A673 (cell line): Measurements from ENCODE around the gene CEP20. TPM values are rescaled to one million over a fixed set of nuclear protein-coding genes. Genes with fewer than 3 reads are reported as not detected.

Source experiments
- BruUV-seq: library from RNA; stranded (reverse); fragments of 400-500 nt; replicated peaks from 2 replicates; lab custom pipeline; 2021; lab: Mats Ljungman, UMichigan
- CTCF ChIA-PET: fragments of 300-600 bp; sonication (Branson Sonifier 250); formaldehyde crosslinking; loops from one replicate; lab custom pipeline; 2022; ENCODE audit warnings: antibody characterized with exemption; lab: Charles Lee
- POLR2A ChIA-PET: fragments of 300-600 bp; sonication (Branson Sonifier 250); formaldehyde crosslinking; loops from one replicate; lab custom pipeline; 2022; ENCODE audit warnings: antibody characterized with exemption; ENCODE audit not compliant: low non-redundant PET; lab: Charles Lee
- DNase-seq: peaks from one replicate; pipeline ENCODE4 v3.0.0-alpha.2; 2015; ENCODE audit warnings: low spot score
- H3K27ac ChIP-seq: fragments of 200-600 bp; sonication (generic); 2 replicates; pipeline ENCODE4 v1.5.1; 2016; ENCODE audit warnings: mixed run types, low read depth, mild to moderate bottlenecking, mixed read lengths, antibody characterized with exemption, low read length; ENCODE audit not compliant: poor library complexity, severe bottlenecking
- H3K27me3 ChIP-seq: fragments of 200-600 bp; sonication (generic); replicated peaks from 2 replicates; pipeline ENCODE4 v1.6.1; 2017; ENCODE audit warnings: mixed run types, low read depth, mild to moderate bottlenecking, mixed read lengths, antibody characterized with exemption, low read length; ENCODE audit not compliant: insufficient read depth, poor library complexity
- H3K36me3 ChIP-seq: fragments of 200-600 bp; sonication (generic); 2 replicates; pipeline ENCODE4 v1.6.1; 2016; ENCODE audit warnings: mixed run types, mild to moderate bottlenecking, mixed read lengths, antibody characterized with exemption, low read length; ENCODE audit not compliant: insufficient read depth, poor library complexity, severe bottlenecking
- H3K4me1 ChIP-seq: fragments of 200-600 bp; sonication (generic); 2 replicates; pipeline ENCODE4 v1.6.1; 2017; ENCODE audit warnings: mixed run types, mild to moderate bottlenecking, mixed read lengths, antibody characterized with exemption, low read length; ENCODE audit not compliant: insufficient read depth, poor library complexity, severe bottlenecking
- H3K4me3 ChIP-seq: fragments of 200-600 bp; sonication (generic); 2 replicates; pipeline ENCODE4 v1.5.1; 2016; ENCODE audit warnings: low read depth, mixed run types, mild to moderate bottlenecking, mixed read lengths, low read length; ENCODE audit not compliant: poor library complexity, severe bottlenecking
- H3K9me3 ChIP-seq: fragments of 200-600 bp; sonication (generic); 2 replicates; pipeline ENCODE4 v1.6.1; 2016; ENCODE audit warnings: mixed run types, low read depth, mild to moderate bottlenecking, mixed read lengths, antibody characterized with exemption, low read length; ENCODE audit not compliant: poor library complexity, severe bottlenecking
- CTCF ChIP-seq: fragments of 300-800, 200-600 bp; sonication (generic); conservative IDR thresholded peaks from 2 replicates; pipeline ENCODE4 v1.5.1; 2017; ENCODE audit warnings: low read depth, mild to moderate bottlenecking, antibody characterized with exemption, low read length, moderate library complexity, mixed read lengths
- EZH2 ChIP-seq: fragments of 200-600 bp; sonication (generic); IDR thresholded peaks from 2 replicates; pipeline ENCODE4 v1.6.1; 2017; ENCODE audit warnings: borderline replicate concordance, low read depth, mild to moderate bottlenecking, mixed read lengths, antibody characterized with exemption, low read length; ENCODE audit not compliant: poor library complexity, severe bottlenecking
- intact Hi-C: fragments of 100-400 bp; cut with micrococcal nuclease; formaldehyde crosslinking; loops from one replicate; pipeline ENCODE4 v1.10.0; 2022; ENCODE audit not compliant: unreplicated experiment
- total RNA-seq: library from RNA; stranded (reverse); gene quantifications from 2 replicates; pipeline ENCODE4 v1.2.3, GENCODE V29; 2021

The CEP20 gene
- total RNA-seq, 1 experiment from 2014 or later = 51.0 TPM

GRCh38 chr16:15832241-15832640, 56.2 kb downstream of the CEP20 start:
- ChIA-PET POLR2A (no interaction called here), CTCF (no interaction called here)
- TF ChIP-seq EZH2 (no peak), CTCF (no peak)
- intact Hi-C loops = no loop called here
- no peaks in the 10 kb centered on the region for H3K36me3 ChIP-seq
- DNase-seq = no peak
- H3K4me1 ChIP-seq = no peaks in the 10 kb centered on the region
- no peak overlapping the region for H3K27ac ChIP-seq
- H3K9me3 ChIP-seq = no peaks in the 10 kb centered on the region
- H3K27me3 ChIP-seq = no peaks in the 10 kb centered on the region
- H3K4me3 ChIP-seq = no peak overlapping the region
- no TSS peak for BruUV-seq

GRCh38 chr16:15830832-15831451, 57.5 kb downstream of the CEP20 start:
- POLR2A ChIA-PET = no interaction called here
- TF ChIP-seq EZH2 (no peak), CTCF (no peak)
- no TSS peak for BruUV-seq

GRCh38 chr16:15829460-15829859, 58.9 kb downstream of the CEP20 start:
- no peak for DNase-seq
- Histone ChIP-seq H3K4me3 (no peak overlapping the region), H3K36me3 (no peaks in the 10 kb centered on the region), H3K9me3 (no peaks in the 10 kb centered on the region), H3K27me3 (no peaks in the 10 kb centered on the region), H3K27ac (no peak overlapping the region), H3K4me1 (no peaks in the 10 kb centered on the region)
- intact Hi-C loops = no loop called here
- CTCF ChIA-PET = no interaction called here
- BruUV-seq = no TSS peak
- POLR2A ChIA-PET = no interaction called here
- TF ChIP-seq CTCF = no peak

More at GRCh38 chr16:15830832-15831451, 57.5 kb downstream of the CEP20 start:
- no peak for DNase-seq
- no peaks in the 10 kb centered on the region for H3K4me1 ChIP-seq
- no peaks in the 10 kb centered on the region for H3K36me3 ChIP-seq
- no peak overlapping the region for H3K27ac ChIP-seq
- intact Hi-C loops = no loop called here
- no peaks in the 10 kb centered on the region for H3K27me3 ChIP-seq
- H3K4me3 ChIP-seq = no peak overlapping the region
- H3K9me3 ChIP-seq = no peaks in the 10 kb centered on the region
- CTCF ChIA-PET = interaction anchor here (0.6 kb wide), 1 partner anchor 153 kb away, joined by 6 read pairs; no protein-coding TSS in a partner anchor
